22Rv1 (cell line): Measurements from ENCODE around the gene ETNK2.

ENCODE experiments used
- CTCF ChIP-seq: fragments of 450-650 bp; IDR thresholded peaks from 2 replicates; pipeline ENCODE4 v1.5.1; 2017; ENCODE audit warnings: mild to moderate bottlenecking
- ZFX ChIP-seq: fragments of 450-650 bp; IDR thresholded peaks from 2 replicates; pipeline ENCODE4 v1.6.1; 2017; ENCODE audit warnings: antibody characterized with exemption, borderline replicate concordance

- TF ChIP-seq CTCF (no peak), ZFX (no peak)
Measured at GRCh38 chr1:204113896-204114295, 37.9 kb downstream of the ETNK2 start.
